Liver (tissue), 9 donors: ENCODE results near the gene RASGRP1. TPM values are rescaled to one million over a fixed set of nuclear protein-coding genes. Genes with fewer than 3 reads are reported as not detected.
"Not testable (repeated sequence)": the region's sequence is repeated elsewhere in the genome, so short reads cannot be mapped to it uniquely, and the experiment has no call there.

ENCODE experiments used
- DNase-seq: peaks from one replicate; pipeline ENCODE4 v3.0.0-alpha.2; 2017; ENCODE audit warnings: low spot score
- H3K27ac ChIP-seq, 2 donors: one replicate each; pipeline ENCODE4 v1.7.0; 2013; ENCODE audit warnings: inconsistent platforms in 2 of 2, low read length in 2 of 2, control low read depth in 1 of 2, low read depth in 1 of 2, mild to moderate bottlenecking in 1 of 2
- H3K27me3 ChIP-seq, 4 donors: one replicate each; pipeline versions ENCODE4 v1.6.1 to v1.7.0; 2013; ENCODE audit warnings: low read length in 3 of 4, inconsistent platforms in 1 of 4, mild to moderate bottlenecking in 1 of 4, moderate library complexity in 1 of 4; ENCODE audit not compliant: control insufficient read depth in 4 of 4, insufficient read depth in 4 of 4
- H3K36me3 ChIP-seq, 4 donors: one replicate each; pipeline versions ENCODE4 v1.6.1 to v1.7.0; 2013; ENCODE audit warnings: low read length in 3 of 4, mild to moderate bottlenecking in 3 of 4, low read depth in 1 of 4, moderate library complexity in 1 of 4; ENCODE audit not compliant: control insufficient read depth in 4 of 4, insufficient read depth in 3 of 4
- H3K4me1 ChIP-seq, 4 donors: one replicate each; pipeline versions ENCODE4 v1.6.1 to v1.7.0; 2013; ENCODE audit warnings: low read length in 3 of 4, mild to moderate bottlenecking in 3 of 4, moderate library complexity in 1 of 4; ENCODE audit not compliant: control insufficient read depth in 4 of 4, insufficient read depth in 4 of 4
- H3K4me3 ChIP-seq, 3 donors: one replicate each; pipeline versions ENCODE4 v1.6.1 to v1.7.0; 2013; ENCODE audit warnings: low read length in 3 of 3, control low read depth in 1 of 3, low read depth in 1 of 3, mild to moderate bottlenecking in 1 of 3
- H3K9ac ChIP-seq, 2 donors: one replicate each; pipeline ENCODE4 v1.7.0; 2013; ENCODE audit warnings: low read length in 2 of 2, mild to moderate bottlenecking in 2 of 2, moderate library complexity in 2 of 2, control low read depth in 1 of 2, low read depth in 1 of 2
- H3K9me3 ChIP-seq, 4 donors: one replicate each; pipeline versions ENCODE4 v1.6.1 to v1.7.0; 2013; ENCODE audit warnings: low read length in 3 of 4; ENCODE audit not compliant: control insufficient read depth in 4 of 4
- EGR1 ChIP-seq, 2 donors: IDR thresholded peaks; 2 replicates each; pipeline ENCODE4 v1.6.1; 2016 to 2018; ENCODE audit warnings: antibody characterized with exemption in 2 of 2, low read depth in 2 of 2
- GABPA ChIP-seq, 2 donors: IDR thresholded peaks in 1 of 2; conservative IDR thresholded peaks in 1 of 2; 2 replicates each; pipeline ENCODE4 v1.6.1; 2016; ENCODE audit warnings: antibody characterized with exemption in 2 of 2, mild to moderate bottlenecking in 1 of 2, moderate library complexity in 1 of 2
- HNF4A ChIP-seq, 2 donors: conservative IDR thresholded peaks; 2 replicates each; pipeline ENCODE4 v1.6.1; 2016; ENCODE audit warnings: antibody characterized with exemption in 2 of 2, mild to moderate bottlenecking in 2 of 2
- HNF4G ChIP-seq: IDR thresholded peaks from 2 replicates; pipeline ENCODE4 v1.6.1; 2016; ENCODE audit warnings: antibody characterized with exemption
- JUND ChIP-seq, 2 donors: IDR thresholded peaks; 2 replicates each; pipeline ENCODE4 v1.6.1; 2016; ENCODE audit warnings: antibody characterized with exemption in 2 of 2
- RAD21 ChIP-seq, 2 donors: IDR thresholded peaks; 2 replicates each; pipeline ENCODE4 v1.6.1; 2016; ENCODE audit warnings: antibody characterized with exemption in 2 of 2, mild to moderate bottlenecking in 2 of 2
- SP1 ChIP-seq: IDR thresholded peaks from 2 replicates; pipeline ENCODE4 v1.6.1; 2018; ENCODE audit warnings: antibody characterized with exemption, mild to moderate bottlenecking
- TAF1 ChIP-seq: conservative IDR thresholded peaks from 2 replicates; pipeline ENCODE4 v1.6.1; 2016; ENCODE audit warnings: antibody characterized with exemption, mild to moderate bottlenecking
- YY1 ChIP-seq: IDR thresholded peaks from 2 replicates; pipeline ENCODE4 v1.6.1; 2016; ENCODE audit warnings: antibody characterized with exemption, mild to moderate bottlenecking
- WGBS: extraction: QIAGEN DNeasy Blood & Tissue Kit; methylation state at CpG from one replicate; pipeline ENCODE4 v1.1.7; 2013; 5-methylcytosine and 5-hydroxymethylcytosine counted together
- polyA plus RNA-seq, 2 donors: library from polyadenylated mRNA; stranded (reverse) in 1 of 2; unstranded in 1 of 2; fragments of 200-250 nt in 1 of 2; fragments of >200 nt in 1 of 2; fragmentation: Nextera tagmentation in 1 of 2; extraction: Ambion mirVana in 1 of 2; gene quantifications; one replicate each; pipeline versions ENCODE4 v1.2.1 to v1.2.3, GENCODE V29; 2013 to 2015
- total RNA-seq, 2 donors: library from RNA; depleted of rRNA; stranded (reverse); fragments of >200 nt; gene quantifications; one replicate each; pipeline ENCODE4 v1.2.3, GENCODE V29; 2014
- TF ChIP-seq, protein P1 (sequence below): IDR thresholded peaks from 2 replicates; pipeline ENCODE4 v1.6.1; 2016; ENCODE audit warnings: antibody characterized with exemption, mild to moderate bottlenecking
- TF ChIP-seq, protein P2 (sequence below): IDR thresholded peaks from 2 replicates; pipeline ENCODE4 v1.6.1; 2016; ENCODE audit warnings: antibody characterized with exemption
- TF ChIP-seq, protein P3 (sequence below): IDR thresholded peaks from 2 replicates; pipeline ENCODE4 v1.6.1; 2016; ENCODE audit warnings: antibody characterized with exemption
- donor health status: healthy.
- donor health status: healthy.
- donor health status: healthy.
- donor health status: healthy.
- donor health status: healthy.

The RASGRP1 gene
- total and polyA plus RNA-seq, 4 donors = 0.17 to 0.75 (median 0.47) TPM

DNA sequence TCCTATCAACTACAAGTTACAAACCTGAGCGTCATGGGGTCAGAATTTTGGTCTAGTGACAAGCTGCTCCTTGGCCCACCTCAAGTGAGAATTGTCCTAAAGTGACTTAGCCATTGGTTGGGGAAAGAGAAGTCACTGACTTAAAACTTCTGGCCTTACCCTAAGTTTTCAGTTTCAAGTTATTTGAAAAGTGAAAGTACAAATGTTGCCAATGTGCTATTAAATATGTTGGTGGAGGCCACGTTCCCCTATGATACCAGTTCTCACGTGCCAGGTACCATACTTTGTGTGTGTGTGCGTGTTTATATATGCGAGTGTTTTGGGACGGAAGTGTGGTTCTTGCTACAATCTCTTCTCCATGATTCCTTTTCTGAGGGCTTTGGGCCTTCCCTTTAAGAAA, 22.6 kb upstream of the RASGRP1 start:
- H3K36me3 ChIP-seq = no peaks in the 10 kb centered on the region
- H3K9ac ChIP-seq = no peak overlapping the region
- no peaks in the 10 kb centered on the region for H3K9me3 ChIP-seq
- no peak overlapping the region for H3K27ac ChIP-seq
- no peaks in the 10 kb centered on the region for H3K4me1 ChIP-seq
- 73% methylated on average over 6 of the region's 6 CpGs for WGBS
- no peak for DNase-seq
- no peak overlapping the region for H3K4me3 ChIP-seq
- peaks cover 0 to 3% (median 1%) of the 10 kb centered on the region in 4 donors for H3K27me3 ChIP-seq
- TF ChIP-seq TAF1 (no peak), HNF4A (conservative IDR thresholded peaks at IDR 0.05) (no peak), GABPA (IDR thresholded peaks at IDR 0.05 in 1 of 2, conservative IDR thresholded peaks at IDR 0.05 in 1 of 2) (no peak), EGR1 (IDR thresholded peaks at IDR 0.05; ENCODE audit: low read depth in 2 of 2) (no peak)
- TF ChIP-seq, protein P1, sequence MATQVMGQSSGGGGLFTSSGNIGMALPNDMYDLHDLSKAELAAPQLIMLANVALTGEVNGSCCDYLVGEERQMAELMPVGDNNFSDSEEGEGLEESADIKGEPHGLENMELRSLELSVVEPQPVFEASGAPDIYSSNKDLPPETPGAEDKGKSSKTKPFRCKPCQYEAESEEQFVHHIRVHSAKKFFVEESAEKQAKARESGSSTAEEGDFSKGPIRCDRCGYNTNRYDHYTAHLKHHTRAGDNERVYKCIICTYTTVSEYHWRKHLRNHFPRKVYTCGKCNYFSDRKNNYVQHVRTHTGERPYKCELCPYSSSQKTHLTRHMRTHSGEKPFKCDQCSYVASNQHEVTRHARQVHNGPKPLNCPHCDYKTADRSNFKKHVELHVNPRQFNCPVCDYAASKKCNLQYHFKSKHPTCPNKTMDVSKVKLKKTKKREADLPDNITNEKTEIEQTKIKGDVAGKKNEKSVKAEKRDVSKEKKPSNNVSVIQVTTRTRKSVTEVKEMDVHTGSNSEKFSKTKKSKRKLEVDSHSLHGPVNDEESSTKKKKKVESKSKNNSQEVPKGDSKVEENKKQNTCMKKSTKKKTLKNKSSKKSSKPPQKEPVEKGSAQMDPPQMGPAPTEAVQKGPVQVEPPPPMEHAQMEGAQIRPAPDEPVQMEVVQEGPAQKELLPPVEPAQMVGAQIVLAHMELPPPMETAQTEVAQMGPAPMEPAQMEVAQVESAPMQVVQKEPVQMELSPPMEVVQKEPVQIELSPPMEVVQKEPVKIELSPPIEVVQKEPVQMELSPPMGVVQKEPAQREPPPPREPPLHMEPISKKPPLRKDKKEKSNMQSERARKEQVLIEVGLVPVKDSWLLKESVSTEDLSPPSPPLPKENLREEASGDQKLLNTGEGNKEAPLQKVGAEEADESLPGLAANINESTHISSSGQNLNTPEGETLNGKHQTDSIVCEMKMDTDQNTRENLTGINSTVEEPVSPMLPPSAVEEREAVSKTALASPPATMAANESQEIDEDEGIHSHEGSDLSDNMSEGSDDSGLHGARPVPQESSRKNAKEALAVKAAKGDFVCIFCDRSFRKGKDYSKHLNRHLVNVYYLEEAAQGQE = no peak

DNA sequence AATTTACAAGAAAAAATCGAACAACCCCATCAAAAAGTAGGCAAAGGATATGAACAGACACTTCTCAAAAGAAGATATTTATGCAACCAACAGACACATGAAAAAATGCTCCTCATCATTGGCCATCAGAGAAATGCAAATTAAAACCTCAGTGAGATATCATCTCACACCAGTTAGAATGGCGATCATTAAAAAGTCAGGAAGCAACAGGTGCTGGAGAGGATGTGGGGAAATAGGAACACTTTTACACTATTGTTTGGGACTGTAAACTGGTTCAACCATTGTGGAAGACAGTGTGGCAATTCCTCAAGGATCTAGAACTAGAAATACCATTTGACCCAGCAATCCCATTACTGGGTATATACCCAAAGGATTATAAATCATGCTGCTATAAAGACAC, 21.4 kb upstream of the RASGRP1 start:
- not testable (repeated sequence) for H3K4me3 ChIP-seq, H3K9me3 ChIP-seq, H3K36me3 ChIP-seq, H3K9ac ChIP-seq, H3K27ac ChIP-seq, H3K4me1 ChIP-seq, H3K27me3 ChIP-seq, DNase-seq
- WGBS = 82% methylated on average over 2 of the region's 2 CpGs

DNA sequence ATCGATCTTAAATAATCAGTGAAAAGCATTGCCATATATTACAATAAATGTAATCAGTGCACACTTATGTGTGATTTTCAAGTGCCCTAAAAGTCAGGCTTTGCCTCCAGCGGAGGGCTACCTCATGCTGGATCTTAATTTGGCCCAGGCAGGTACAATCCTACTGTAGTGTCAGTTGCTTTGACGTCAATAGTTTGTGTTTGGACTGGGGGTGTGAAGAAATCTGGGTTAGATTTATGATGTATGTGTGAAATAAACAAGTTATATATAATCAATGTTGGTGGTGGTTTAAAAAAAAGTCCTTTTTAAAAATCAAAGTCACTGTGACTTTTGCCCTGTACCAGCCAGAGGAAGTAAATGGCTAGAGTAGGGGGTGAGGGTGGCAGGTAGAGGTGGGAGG, 14.0 kb upstream of the RASGRP1 start:
- no peaks in the 10 kb centered on the region for H3K4me1 ChIP-seq
- H3K9me3 ChIP-seq = no peaks in the 10 kb centered on the region
- no peak overlapping the region for H3K27ac ChIP-seq
- peaks cover 0 to 2% (median 0%) of the 10 kb centered on the region in 4 donors for H3K27me3 ChIP-seq
- no peak for DNase-seq
- TF ChIP-seq JUND (IDR thresholded peaks at IDR 0.05) (no peak), RAD21 (IDR thresholded peaks at IDR 0.05) (no peak), YY1 (no peak), SP1 (no peak), HNF4G (no peak)
- TF ChIP-seq, protein P2, sequence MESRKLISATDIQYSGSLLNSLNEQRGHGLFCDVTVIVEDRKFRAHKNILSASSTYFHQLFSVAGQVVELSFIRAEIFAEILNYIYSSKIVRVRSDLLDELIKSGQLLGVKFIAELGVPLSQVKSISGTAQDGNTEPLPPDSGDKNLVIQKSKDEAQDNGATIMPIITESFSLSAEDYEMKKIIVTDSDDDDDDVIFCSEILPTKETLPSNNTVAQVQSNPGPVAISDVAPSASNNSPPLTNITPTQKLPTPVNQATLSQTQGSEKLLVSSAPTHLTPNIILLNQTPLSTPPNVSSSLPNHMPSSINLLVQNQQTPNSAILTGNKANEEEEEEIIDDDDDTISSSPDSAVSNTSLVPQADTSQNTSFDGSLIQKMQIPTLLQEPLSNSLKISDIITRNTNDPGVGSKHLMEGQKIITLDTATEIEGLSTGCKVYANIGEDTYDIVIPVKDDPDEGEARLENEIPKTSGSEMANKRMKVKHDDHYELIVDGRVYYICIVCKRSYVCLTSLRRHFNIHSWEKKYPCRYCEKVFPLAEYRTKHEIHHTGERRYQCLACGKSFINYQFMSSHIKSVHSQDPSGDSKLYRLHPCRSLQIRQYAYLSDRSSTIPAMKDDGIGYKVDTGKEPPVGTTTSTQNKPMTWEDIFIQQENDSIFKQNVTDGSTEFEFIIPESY = no peak
- TF ChIP-seq, protein P3, sequence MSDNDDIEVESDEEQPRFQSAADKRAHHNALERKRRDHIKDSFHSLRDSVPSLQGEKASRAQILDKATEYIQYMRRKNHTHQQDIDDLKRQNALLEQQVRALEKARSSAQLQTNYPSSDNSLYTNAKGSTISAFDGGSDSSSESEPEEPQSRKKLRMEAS = no peak
- no peak overlapping the region for H3K9ac ChIP-seq
- WGBS = 79% methylated on average over 3 of the region's 3 CpGs
- H3K36me3 ChIP-seq = no peaks in the 10 kb centered on the region
- H3K4me3 ChIP-seq = no peak overlapping the region
